GM12891 (cell line): ENCODE measurements around the gene MPZL1.

Experiments used
- POLR2A ChIP-seq: IDR thresholded peaks from 2 replicates; pipeline ENCODE4 v1.6.1; 2011; ENCODE audit warnings: low read depth, low read length, control low read depth
- POLR2AphosphoS5 ChIP-seq: IDR thresholded peaks from 2 replicates; pipeline ENCODE4 v1.6.1; 2011; ENCODE audit warnings: low read depth, low read length, control low read depth
- SPI1 ChIP-seq: IDR thresholded peaks from 2 replicates; pipeline ENCODE4 v1.6.1; 2011; ENCODE audit warnings: low read depth, low read length, control low read depth
- TAF1 ChIP-seq: IDR thresholded peaks from 2 replicates; pipeline ENCODE4 v1.6.1; 2011; ENCODE audit warnings: low read depth, low read length, control low read depth

- no peak for TF ChIP-seq POLR2AphosphoS5
- TF ChIP-seq POLR2A, result no peak
- no peak for TF ChIP-seq TAF1
- TF ChIP-seq SPI1, result no peak
Measured at GRCh38 chr1:167775178-167775577, 53.4 kb downstream of the MPZL1 start.
